ENCODE results near the gene TSPYL6. TPM values are rescaled to one million over a fixed set of nuclear protein-coding genes. Genes with fewer than 3 reads are reported as not detected.
A peak's percentile ranks its signal among the peaks of the same experiment; 100 is the strongest.
"Not testable (repeated sequence)": the region's sequence is repeated elsewhere in the genome, so short reads cannot be mapped to it uniquely, and the experiment has no call there.

TSPYL6 gene
- not detected for total RNA-seq

DNA sequence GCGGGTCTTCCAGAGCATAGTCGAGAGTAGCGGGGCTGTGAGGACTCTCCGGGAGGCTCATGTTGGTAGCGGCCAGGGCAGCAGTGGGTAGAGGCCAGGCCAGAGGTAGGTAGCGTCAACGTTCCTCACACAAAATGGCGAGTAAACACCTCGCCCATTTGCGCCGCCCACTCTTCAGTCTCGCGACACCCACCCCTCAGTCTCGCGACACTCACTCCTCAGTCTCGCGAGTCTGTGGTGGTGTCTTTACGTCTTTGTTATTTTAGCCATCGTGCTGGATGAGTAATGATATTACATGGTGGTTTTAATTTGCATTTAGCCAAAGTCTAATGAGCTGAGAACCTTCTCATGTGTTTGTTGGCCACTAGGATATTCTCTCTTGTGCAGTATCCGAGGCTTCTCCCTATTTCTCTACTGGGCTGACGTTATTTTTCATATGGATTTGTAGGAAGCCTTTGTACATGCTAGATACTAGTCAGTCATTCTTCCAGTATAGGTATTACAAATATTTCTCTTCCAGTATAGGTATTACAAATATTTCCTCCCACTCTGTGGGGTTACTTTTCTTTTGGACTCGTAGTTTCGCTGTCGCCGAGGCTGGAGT lies at the start of gene TSPYL6:
TSPYL6 (minus strand) TSS at position 139 of the 604 bp plus-strand sequence; CDS start at position 61, 78 bp downstream.
- H3K9me3 Mint-ChIP-seq = no peaks in the 10 kb centered on the region

GRCh38 chr2:54303631-54304030 lies 47.6 kb upstream of the TSPYL6 start:
- ATAC-seq = no peak
- no peak for DNase-seq (ENCODE audit: low spot score)
- no peaks in the 10 kb centered on the region for H3K27me3 Mint-ChIP-seq
- peaks cover 0 to 4% of the 10 kb centered on the region in 2 donors for H3K4me1 Mint-ChIP-seq (ENCODE audit: low read depth in 2 of 2)
- no peak overlapping the region for H3K27ac Mint-ChIP-seq
- no peaks in the 10 kb centered on the region for H3K36me3 Mint-ChIP-seq
- no peak overlapping the region for H3K4me3 Mint-ChIP-seq
- no peaks in the 10 kb centered on the region for H3K9me3 Mint-ChIP-seq

More for the DNA sequence above, at the start of gene TSPYL6:
- Mint-ChIP-seq H3K27me3 (no peaks in the 10 kb centered on the region), H3K4me1 (ENCODE audit: low read depth in 2 of 2) (no peaks in the 10 kb centered on the region), H3K27ac (no peak within 1 kb of the TSS), H3K4me3 (no peak within 1 kb of the TSS), H3K36me3 (no peaks in the 10 kb centered on the region)
- ATAC-seq (no peak), DNase-seq (ENCODE audit: low spot score) (no peak)

DNA sequence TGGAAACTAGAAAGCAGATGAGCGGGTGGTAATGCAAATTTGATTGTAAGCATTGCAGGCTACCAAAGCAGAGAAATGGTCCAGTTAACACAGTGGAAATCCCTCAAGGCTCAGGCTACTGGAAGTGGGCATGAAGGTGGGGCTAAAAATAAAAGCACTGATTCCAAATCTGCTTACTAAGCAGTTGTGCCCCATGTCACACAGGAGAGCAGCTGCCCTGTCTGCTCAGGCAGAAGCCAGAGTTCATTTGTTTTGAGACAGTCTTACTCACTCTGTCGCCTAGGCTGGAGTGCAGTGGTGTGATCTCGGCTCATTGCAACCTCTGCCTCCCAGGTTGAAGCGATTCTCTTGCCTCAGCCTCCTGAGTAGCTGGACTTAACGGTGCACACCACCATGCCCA lies 42.5 kb upstream of the TSPYL6 start:
- no peak for DNase-seq (ENCODE audit: low spot score)
- peaks cover 0 to 4% of the 10 kb centered on the region in 2 donors for H3K4me1 Mint-ChIP-seq (ENCODE audit: low read depth in 2 of 2)
- H3K27ac Mint-ChIP-seq = no peak overlapping the region
- H3K36me3 Mint-ChIP-seq = no peaks in the 10 kb centered on the region
- H3K9me3 Mint-ChIP-seq = no peaks in the 10 kb centered on the region
- no peak for ATAC-seq
- no peaks in the 10 kb centered on the region for H3K27me3 Mint-ChIP-seq
- no peak overlapping the region for H3K4me3 Mint-ChIP-seq

DNA sequence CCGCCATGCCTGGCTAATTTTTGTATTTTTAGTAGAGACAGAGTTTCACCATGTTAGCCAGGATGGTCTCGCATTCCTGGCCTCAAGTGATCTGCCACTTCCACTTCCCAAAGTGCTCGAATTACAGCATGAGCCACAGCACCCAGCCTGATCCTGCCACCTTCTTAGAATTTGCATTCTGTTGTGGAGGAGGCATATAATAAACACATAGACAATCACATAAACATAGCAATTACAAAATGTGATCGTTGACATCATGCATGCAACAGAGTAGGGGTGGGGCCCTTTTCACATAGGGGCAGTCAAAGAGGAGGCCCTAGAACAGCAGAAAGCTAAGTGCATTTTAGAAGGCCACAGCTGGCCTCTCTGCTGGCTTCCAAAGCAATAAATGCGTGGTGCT lies 39.9 kb upstream of the TSPYL6 start:
- Mint-ChIP-seq H3K4me3 (no peak overlapping the region), H3K36me3 (no peaks in the 10 kb centered on the region), H3K27ac (no peak overlapping the region), H3K9me3 (no peaks in the 10 kb centered on the region), H3K4me1 (ENCODE audit: low read depth in 2 of 2) (peaks cover 0 to 4% of the 10 kb centered on the region in 2 donors), H3K27me3 (no peaks in the 10 kb centered on the region)
- DNase-seq (ENCODE audit: low spot score) (no peak), ATAC-seq (no peak)

DNA sequence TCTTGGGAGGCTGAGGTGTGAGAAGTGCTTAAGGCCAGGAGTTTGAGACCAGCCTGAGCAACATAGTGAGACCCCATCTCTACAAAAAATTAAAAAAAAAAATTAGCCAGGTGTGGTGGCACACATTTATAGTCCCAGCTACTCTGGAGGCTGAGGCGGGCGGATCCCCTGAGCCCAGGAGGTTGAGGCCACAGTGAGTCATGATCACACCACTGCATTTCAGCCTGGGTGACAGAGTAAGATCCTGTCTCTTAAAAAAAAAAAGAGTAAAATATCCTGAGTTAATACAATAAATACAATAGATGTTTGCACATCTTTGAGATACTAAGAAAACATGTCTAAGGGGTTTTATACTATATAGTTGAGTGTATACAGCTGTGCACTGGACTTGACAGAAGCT lies 38.6 kb upstream of the TSPYL6 start:
- not testable (repeated sequence) for H3K4me3 Mint-ChIP-seq; ATAC-seq; H3K27ac Mint-ChIP-seq; H3K4me1 Mint-ChIP-seq (ENCODE audit: low read depth in 2 of 2); H3K9me3 Mint-ChIP-seq; H3K36me3 Mint-ChIP-seq; DNase-seq (ENCODE audit: low spot score); H3K27me3 Mint-ChIP-seq

GRCh38 chr2:54290356-54291025 lies 34.5 kb upstream of the TSPYL6 start:
- ATAC-seq = no peak
- H3K4me3 Mint-ChIP-seq = no peak overlapping the region

DNA sequence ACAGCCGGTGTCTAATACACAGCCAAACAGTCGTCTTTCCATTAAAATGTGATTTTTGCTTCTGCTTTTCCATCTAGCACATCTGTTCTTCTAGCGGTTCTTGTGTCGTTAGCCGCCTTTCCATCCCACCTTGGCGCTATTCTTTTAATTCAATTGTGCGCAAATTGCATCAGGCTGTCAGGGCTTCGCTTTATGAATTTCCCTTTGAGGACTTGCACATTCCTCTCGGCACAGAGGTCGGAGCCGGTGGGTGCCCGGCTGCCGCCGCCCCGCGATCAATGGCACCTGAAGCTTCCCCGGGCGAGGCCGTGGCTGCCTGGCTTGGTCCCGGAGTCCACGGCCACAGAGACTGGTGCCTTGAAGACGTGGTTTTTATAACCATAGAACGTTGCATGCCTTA lies 33.9 kb upstream of the TSPYL6 start:
- no peak overlapping the region for H3K27ac Mint-ChIP-seq
- no peaks in the 10 kb centered on the region for H3K9me3 Mint-ChIP-seq
- peaks cover 6% of the 10 kb centered on the region for H3K36me3 Mint-ChIP-seq
- ATAC-seq (no peak), DNase-seq (ENCODE audit: low spot score) (no peak)
- H3K4me3 Mint-ChIP-seq = no peak overlapping the region
- H3K4me1 Mint-ChIP-seq (ENCODE audit: low read depth in 2 of 2) = no peaks in the 10 kb centered on the region
- H3K27me3 Mint-ChIP-seq = no peaks in the 10 kb centered on the region

More at GRCh38 chr2:54290356-54291025, 34.5 kb upstream of the TSPYL6 start:
- Mint-ChIP-seq H3K9me3 (no peaks in the 10 kb centered on the region), H3K36me3 (peaks cover 2% of the 10 kb centered on the region), H3K4me1 (ENCODE audit: low read depth in 2 of 2) (no peaks in the 10 kb centered on the region), H3K27ac (no peak overlapping the region), H3K27me3 (no peaks in the 10 kb centered on the region)
- no peak for DNase-seq (ENCODE audit: low spot score)

DNA sequence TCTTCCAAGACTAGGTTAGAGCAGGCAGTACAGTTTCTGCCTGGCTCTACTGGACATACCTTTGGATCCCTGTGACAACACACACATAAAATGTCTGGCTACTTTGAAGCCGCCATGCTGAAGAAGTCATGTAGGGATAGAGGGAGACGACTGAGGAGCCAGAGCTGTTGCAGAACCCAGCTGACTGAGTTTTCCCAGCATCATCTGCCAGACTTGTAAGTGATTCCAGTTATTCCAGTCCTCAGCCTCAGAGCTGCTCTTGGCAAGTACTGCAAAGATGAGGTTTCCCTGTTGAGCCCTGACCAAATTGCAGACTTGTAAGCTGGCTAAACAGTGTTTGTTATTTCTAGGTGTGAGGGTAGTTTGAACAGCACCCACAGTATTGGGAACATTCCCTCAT lies 31.5 kb upstream of the TSPYL6 start:
- Mint-ChIP-seq H3K27me3 (no peaks in the 10 kb centered on the region), H3K4me1 (ENCODE audit: low read depth in 2 of 2) (no peaks in the 10 kb centered on the region), H3K9me3 (no peaks in the 10 kb centered on the region), H3K36me3 (peaks cover 6% of the 10 kb centered on the region), H3K4me3 (no peak overlapping the region), H3K27ac (no peak overlapping the region)
- no peak for DNase-seq (ENCODE audit: low spot score)
- ATAC-seq = peak in 1 of 2 donors; percentile 6

DNA sequence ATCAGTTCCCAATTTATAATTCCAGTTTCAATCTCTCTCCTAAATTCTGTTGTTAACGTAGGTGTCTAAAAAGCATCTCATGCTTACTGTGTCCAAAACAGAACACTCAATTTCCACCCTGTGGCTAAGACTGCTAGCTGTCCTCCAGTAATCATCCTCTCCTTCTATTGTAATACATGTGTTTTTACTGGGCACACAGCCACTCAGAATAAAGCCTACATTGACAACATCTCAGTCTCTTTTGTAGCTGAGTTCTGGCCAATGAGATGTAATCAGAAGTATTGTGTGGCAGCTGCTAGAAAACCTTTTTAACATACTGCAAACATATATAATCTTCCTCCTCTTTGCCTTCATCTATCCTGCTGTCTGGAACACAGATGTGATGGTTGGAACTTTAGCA lies 29.4 kb upstream of the TSPYL6 start:
- no peak for DNase-seq (ENCODE audit: low spot score)
- peaks cover 6% of the 10 kb centered on the region for H3K36me3 Mint-ChIP-seq
- no peak for ATAC-seq
- no peak overlapping the region for H3K4me3 Mint-ChIP-seq
- peaks cover 0 to 2% of the 10 kb centered on the region in 2 donors for H3K27me3 Mint-ChIP-seq
- H3K9me3 Mint-ChIP-seq = no peaks in the 10 kb centered on the region
- H3K4me1 Mint-ChIP-seq (ENCODE audit: low read depth in 2 of 2) = no peaks in the 10 kb centered on the region
- H3K27ac Mint-ChIP-seq = no peak overlapping the region

DNA sequence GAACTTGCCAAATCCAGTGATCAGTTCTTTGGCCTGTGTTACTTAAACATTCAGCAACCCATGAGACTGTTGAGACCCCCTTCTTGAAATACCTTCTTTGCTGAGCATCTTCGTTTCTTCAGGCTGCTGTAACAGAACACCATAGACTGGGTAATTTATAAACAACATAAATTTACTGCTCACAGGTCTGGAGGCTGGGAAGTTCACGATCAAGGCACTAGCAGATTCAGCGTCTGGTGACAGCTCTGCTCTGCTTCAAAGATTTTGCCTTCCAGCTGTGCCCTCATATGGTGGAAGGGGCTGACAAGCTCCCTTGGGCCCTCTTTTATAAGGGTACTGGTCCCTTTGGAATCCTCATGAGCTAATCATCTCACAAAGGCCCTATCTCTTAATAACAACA lies 28.8 kb upstream of the TSPYL6 start:
- Mint-ChIP-seq H3K36me3 (peaks cover 6% of the 10 kb centered on the region), H3K9me3 (no peaks in the 10 kb centered on the region), H3K4me3 (no peak overlapping the region), H3K4me1 (ENCODE audit: low read depth in 2 of 2) (no peaks in the 10 kb centered on the region), H3K27me3 (peaks cover 0 to 2% of the 10 kb centered on the region in 2 donors), H3K27ac (no peak overlapping the region)
- ATAC-seq (no peak), DNase-seq (ENCODE audit: low spot score) (no peak)

GRCh38 chr2:54279385-54279784 lies 23.4 kb upstream of the TSPYL6 start:
- H3K4me3 Mint-ChIP-seq = no peak overlapping the region
- H3K36me3 Mint-ChIP-seq = no peaks in the 10 kb centered on the region
- ATAC-seq (no peak), DNase-seq (ENCODE audit: low spot score) (no peak)
- H3K9me3 Mint-ChIP-seq = no peaks in the 10 kb centered on the region
- no peak overlapping the region for H3K27ac Mint-ChIP-seq
- no peaks in the 10 kb centered on the region for H3K4me1 Mint-ChIP-seq (ENCODE audit: low read depth in 2 of 2)
- H3K27me3 Mint-ChIP-seq = peaks cover 0 to 2% of the 10 kb centered on the region in 2 donors

DNA sequence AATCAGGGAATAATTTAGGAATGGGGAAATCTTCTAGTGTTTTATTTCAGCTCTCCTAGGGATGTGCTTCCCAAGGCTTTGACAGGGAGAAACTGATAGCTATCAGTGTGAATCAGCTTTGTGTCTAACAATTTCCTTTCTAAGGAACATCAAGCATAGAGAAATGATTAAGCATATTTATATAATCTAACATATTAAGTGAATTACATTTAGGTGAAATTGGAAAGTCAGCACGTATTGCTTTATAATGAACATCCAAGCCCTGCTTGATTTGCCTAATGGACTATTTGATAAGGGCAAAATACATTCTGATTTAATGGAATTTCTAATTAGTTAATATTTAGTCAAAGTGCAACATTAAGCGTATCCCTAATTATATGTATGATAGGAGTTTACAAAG lies 19.5 kb upstream of the TSPYL6 start:
- DNase-seq (ENCODE audit: low spot score) (no peak), ATAC-seq (no peak)
- Mint-ChIP-seq H3K27ac (no peak overlapping the region), H3K4me3 (no peak overlapping the region), H3K27me3 (no peaks in the 10 kb centered on the region), H3K36me3 (no peaks in the 10 kb centered on the region), H3K4me1 (ENCODE audit: low read depth in 2 of 2) (no peaks in the 10 kb centered on the region), H3K9me3 (no peaks in the 10 kb centered on the region)

DNA sequence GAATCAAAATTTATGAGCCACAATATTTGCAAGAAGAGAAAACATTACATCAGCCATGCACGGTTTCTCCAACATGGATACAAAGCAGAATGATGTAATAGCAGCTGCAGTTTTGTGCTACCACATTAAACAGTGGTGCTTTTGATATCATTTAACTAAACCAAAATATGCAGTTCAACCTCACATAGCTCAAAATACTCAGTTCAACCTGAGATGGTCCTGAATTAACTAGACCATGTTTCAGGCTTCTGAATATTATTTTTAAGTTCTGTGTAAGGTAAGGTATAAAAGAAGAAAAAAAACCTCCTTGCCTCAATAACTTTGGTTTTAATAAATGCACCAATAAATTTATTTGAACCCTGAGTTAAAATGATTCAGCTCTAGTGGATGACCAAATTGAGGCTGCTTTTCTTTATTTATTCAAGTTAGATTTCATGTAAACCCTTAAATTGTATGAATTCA lies 18.8 kb upstream of the TSPYL6 start:
- ATAC-seq = no peak
- H3K27ac Mint-ChIP-seq = no peak overlapping the region
- no peak for DNase-seq (ENCODE audit: low spot score)
- no peak overlapping the region for H3K4me3 Mint-ChIP-seq
- H3K4me1 Mint-ChIP-seq (ENCODE audit: low read depth in 2 of 2) = no peaks in the 10 kb centered on the region
- H3K9me3 Mint-ChIP-seq = no peaks in the 10 kb centered on the region
- H3K36me3 Mint-ChIP-seq = no peaks in the 10 kb centered on the region
- no peaks in the 10 kb centered on the region for H3K27me3 Mint-ChIP-seq

DNA sequence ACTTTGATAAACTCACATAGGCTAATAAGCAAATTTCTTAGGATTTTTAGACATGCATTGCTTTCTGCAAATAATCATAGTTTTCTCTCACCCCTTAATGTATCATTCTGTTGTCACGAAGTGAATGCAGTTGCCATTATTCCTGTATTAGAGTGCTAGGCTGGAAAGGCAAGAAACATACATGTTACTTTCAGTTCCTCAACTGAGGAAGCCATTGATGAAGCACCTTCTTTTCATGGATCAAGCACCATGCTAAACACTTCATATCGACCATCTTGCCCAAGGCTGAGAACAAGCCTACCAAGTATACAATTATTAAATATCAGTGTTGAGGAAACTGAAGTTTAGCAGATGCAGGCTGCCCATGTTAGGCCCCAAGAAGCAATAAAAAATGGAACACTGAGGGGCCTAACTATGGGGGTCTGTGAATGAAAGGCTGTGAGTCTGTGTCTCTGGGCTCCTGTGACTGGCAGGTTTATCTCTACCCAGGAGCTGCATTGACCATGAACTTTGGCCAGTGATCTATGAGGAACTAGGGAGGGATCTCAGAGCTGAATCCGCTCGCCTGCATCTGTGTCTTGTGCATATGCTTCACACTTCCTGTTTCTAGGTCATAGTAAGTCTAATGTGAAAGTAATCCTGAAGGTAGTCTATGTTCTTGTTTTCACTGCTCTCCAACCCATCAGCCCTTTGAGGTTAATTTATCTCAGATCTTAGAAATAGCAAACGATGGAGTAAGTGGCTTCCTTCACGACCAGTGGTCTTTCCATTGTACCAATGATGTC lies 16.0 kb upstream of the TSPYL6 start:
- Mint-ChIP-seq H3K4me1 (ENCODE audit: low read depth in 2 of 2) (no peaks in the 10 kb centered on the region), H3K27ac (no peak overlapping the region), H3K36me3 (no peaks in the 10 kb centered on the region), H3K9me3 (no peaks in the 10 kb centered on the region), H3K4me3 (no peak overlapping the region), H3K27me3 (no peaks in the 10 kb centered on the region)
- no peak for ATAC-seq
- DNase-seq (ENCODE audit: low spot score) = no peak
